ENCODE data around the gene TFCP2L1. TPM values are rescaled to one million over a fixed set of nuclear protein-coding genes. Genes with fewer than 3 reads are reported as not detected.

Gene TFCP2L1
- total RNA-seq, 3 donors from 2014 or later = 0.03 to 0.08 (median 0.05) TPM

DNA sequence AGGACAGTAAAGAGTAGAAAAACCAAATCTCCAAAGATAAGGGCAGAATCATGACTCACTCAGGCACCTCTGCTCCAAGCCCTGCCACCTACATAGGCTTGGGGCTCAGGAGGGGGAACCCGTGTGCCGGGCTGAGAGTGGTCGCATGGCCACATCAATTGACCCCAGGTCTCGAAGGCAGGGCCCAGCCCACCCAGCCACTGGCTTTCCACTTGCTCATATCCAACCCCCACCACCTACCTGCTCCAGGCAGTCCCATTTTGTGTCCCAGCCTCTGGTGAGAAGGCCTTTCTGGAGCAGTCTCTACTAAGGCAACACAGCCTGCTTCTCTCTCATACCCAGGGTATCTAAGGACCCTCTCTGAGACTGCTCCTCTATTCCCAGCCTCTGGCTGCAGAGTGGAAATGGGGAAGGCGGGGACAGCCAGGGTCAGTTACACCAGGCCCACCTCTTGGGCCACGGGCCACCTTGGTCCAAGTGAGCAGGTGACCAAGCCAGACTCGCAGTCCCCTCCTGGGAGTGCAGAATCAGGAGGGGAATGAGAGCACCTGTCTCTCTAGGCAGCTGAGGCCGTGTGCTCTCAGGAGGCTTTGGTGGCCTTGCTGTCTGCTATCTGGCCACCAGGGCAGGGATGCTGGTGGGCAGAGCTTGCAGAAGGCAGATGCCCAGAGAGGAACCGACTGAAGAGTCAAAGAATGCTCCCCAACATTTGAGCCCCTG is 20.8 kb downstream of the TFCP2L1 start:
- Mint-ChIP-seq H3K27me3 (ENCODE audit: low read depth) (peaks cover 2% of the 10 kb centered on the region), H3K9me3 (no peaks in the 10 kb centered on the region), H3K4me3 (no peak overlapping the region), H3K36me3 (ENCODE audit: insufficient read depth) (no peaks in the 10 kb centered on the region), H3K4me1 (ENCODE audit: low read depth) (no peaks in the 10 kb centered on the region)
- ATAC-seq = no peak
- no peak for DNase-seq

DNA sequence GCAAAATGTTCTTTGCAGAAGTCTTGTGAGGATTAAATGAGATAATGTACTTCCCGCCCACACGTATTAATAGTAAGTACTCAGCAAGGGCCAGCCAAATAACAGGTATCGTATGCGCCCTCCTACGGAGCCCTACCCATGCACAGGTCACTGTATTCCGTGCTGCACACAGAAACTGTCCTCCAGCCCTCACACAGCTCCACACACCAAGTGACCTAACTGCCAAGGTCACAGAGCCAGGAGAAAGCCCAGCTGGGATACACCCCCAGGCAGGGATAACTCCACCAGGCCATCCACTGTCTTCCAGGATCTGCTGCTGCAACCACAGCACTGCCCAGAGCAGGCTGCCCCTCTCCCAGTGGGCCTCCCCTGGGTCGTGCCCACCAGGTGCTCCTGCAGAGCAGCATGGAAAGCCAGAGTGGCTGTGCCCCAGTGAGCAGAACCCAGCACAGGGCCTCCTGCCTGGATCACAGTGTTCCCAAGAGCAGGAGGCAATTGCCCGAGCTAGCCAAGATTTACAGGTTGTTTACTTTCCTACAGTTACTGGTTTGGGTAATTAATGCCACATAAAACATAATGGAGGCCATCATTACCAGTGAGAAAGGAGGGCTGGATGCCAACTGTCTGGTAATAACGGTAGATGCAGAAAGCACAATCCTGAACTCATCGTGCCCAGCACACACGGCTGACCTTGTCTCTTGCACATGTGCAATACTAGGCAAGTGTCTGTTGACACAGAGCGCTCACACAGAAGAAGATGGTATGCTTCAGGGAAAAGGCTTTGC is 24.4 kb downstream of the TFCP2L1 start:
- ATAC-seq (no peak), DNase-seq (no peak)
- Mint-ChIP-seq H3K27me3 (ENCODE audit: low read depth) (peaks cover 8% of the 10 kb centered on the region), H3K9me3 (no peaks in the 10 kb centered on the region), H3K4me1 (ENCODE audit: low read depth) (no peaks in the 10 kb centered on the region), H3K4me3 (no peak overlapping the region), H3K36me3 (ENCODE audit: insufficient read depth) (no peaks in the 10 kb centered on the region)

GRCh38 chr2:121258051-121258450 is 27.0 kb downstream of the TFCP2L1 start:
- DNase-seq = no peak
- ATAC-seq = no peak
- no peaks in the 10 kb centered on the region for H3K36me3 Mint-ChIP-seq (ENCODE audit: insufficient read depth)
- no peaks in the 10 kb centered on the region for H3K9me3 Mint-ChIP-seq
- no peak overlapping the region for H3K4me3 Mint-ChIP-seq
- H3K27me3 Mint-ChIP-seq (ENCODE audit: low read depth) = peaks cover 6% of the 10 kb centered on the region
- H3K4me1 Mint-ChIP-seq (ENCODE audit: low read depth) = no peaks in the 10 kb centered on the region

DNA sequence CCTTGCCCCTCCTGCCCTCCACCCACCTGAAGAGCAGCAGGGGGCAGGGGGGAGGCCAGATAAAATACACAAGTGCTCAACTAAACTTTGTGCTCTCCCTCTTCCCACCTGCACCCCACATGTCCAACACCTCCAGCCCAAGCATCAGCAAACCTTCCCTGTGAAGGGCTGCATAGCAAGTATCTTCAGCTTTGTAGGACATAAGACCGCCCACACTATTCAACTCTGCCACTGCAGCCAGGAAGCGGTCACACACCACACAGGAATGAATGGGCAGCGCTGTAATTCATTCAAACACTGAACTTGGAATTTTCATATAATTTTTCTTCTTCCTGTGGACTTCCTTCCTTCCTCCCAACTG is 27.5 kb downstream of the TFCP2L1 start:
- Mint-ChIP-seq H3K9me3 (no peaks in the 10 kb centered on the region), H3K4me1 (ENCODE audit: low read depth) (no peaks in the 10 kb centered on the region), H3K27me3 (ENCODE audit: low read depth) (peaks cover 6% of the 10 kb centered on the region), H3K4me3 (no peak overlapping the region), H3K36me3 (ENCODE audit: insufficient read depth) (no peaks in the 10 kb centered on the region)
- DNase-seq = no peak
- ATAC-seq = no peak

GRCh38 chr2:121256720-121257479 is 28.1 kb downstream of the TFCP2L1 start:
- Mint-ChIP-seq H3K4me1 (ENCODE audit: low read depth) (no peaks in the 10 kb centered on the region), H3K4me3 (no peak overlapping the region), H3K36me3 (ENCODE audit: insufficient read depth) (no peaks in the 10 kb centered on the region), H3K9me3 (no peaks in the 10 kb centered on the region), H3K27me3 (ENCODE audit: low read depth) (peaks cover 6% of the 10 kb centered on the region)
- peak in 1 of 2 donors; percentile 14 for ATAC-seq
- DNase-seq = no peak

DNA sequence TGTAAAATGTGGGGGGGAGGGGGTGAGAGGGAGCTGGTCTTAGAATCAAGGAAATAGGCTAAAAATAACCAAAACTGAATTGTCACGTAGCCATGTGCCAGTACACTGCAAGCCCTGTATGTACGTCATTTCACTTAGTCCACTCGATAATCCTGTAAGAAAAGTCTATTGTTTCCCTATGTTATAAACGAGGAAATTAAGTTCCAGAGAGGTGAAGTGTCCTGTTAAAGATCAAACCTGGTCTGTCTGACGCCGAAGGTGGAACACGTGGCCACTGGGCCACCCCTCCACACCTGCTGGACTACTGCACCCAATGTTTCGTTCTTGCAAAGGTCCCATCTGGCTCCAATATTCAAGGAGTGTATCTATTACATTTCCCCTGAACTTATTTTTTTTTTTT is 29.6 kb downstream of the TFCP2L1 start:
- Mint-ChIP-seq H3K36me3 (ENCODE audit: insufficient read depth) (no peaks in the 10 kb centered on the region), H3K9me3 (no peaks in the 10 kb centered on the region), H3K4me1 (ENCODE audit: low read depth) (no peaks in the 10 kb centered on the region), H3K4me3 (no peak overlapping the region), H3K27me3 (ENCODE audit: low read depth) (peaks cover 6% of the 10 kb centered on the region)
- DNase-seq (no peak), ATAC-seq (no peak)

GRCh38 chr2:121254748-121255147 is 30.3 kb downstream of the TFCP2L1 start:
- DNase-seq (no peak), ATAC-seq (no peak)
- Mint-ChIP-seq H3K36me3 (ENCODE audit: insufficient read depth) (no peaks in the 10 kb centered on the region), H3K9me3 (no peaks in the 10 kb centered on the region), H3K4me1 (ENCODE audit: low read depth) (no peaks in the 10 kb centered on the region), H3K4me3 (no peak overlapping the region), H3K27me3 (ENCODE audit: low read depth) (peaks cover 6% of the 10 kb centered on the region)

DNA sequence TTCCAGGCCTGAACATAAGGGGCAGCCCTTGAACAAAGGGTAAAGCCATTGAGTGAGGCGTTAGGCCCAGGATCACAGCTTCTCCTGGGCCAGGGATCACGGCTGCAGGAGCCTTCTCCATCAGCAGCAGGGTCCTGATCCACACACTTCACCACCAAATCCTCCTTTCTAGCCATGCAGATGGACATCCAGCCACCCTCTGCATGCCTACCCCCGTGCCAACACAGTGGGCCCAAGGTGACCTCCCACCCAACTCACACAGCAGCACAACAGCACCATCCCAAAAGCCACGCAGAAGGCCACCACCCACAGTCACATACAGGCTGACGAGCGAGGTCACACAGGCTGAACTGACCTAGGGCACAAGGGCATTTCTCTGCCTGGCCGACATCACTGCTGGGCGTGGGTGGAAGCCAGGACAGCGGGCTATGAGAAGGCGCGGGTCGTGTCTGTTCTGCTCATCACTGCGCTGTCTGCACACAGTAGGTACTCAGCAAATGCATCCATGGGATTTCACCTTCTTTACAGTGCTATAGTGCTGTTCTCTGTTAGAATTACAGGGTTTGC is 31.2 kb downstream of the TFCP2L1 start:
- Mint-ChIP-seq H3K4me1 (ENCODE audit: low read depth) (no peaks in the 10 kb centered on the region), H3K27me3 (ENCODE audit: low read depth) (peaks cover 6% of the 10 kb centered on the region), H3K9me3 (no peaks in the 10 kb centered on the region), H3K4me3 (no peak overlapping the region), H3K36me3 (ENCODE audit: insufficient read depth) (no peaks in the 10 kb centered on the region)
- no peak for DNase-seq
- ATAC-seq = no peak

GRCh38 chr2:121253021-121253673 is 31.9 kb downstream of the TFCP2L1 start:
- no peak for DNase-seq
- Mint-ChIP-seq H3K36me3 (ENCODE audit: insufficient read depth) (no peaks in the 10 kb centered on the region), H3K9me3 (no peaks in the 10 kb centered on the region), H3K4me1 (ENCODE audit: low read depth) (no peaks in the 10 kb centered on the region), H3K4me3 (no peak overlapping the region), H3K27me3 (ENCODE audit: low read depth) (peaks cover 6% of the 10 kb centered on the region)
- no peak for ATAC-seq

GRCh38 chr2:121251497-121251896 is 33.5 kb downstream of the TFCP2L1 start:
- ATAC-seq = no peak

DNA sequence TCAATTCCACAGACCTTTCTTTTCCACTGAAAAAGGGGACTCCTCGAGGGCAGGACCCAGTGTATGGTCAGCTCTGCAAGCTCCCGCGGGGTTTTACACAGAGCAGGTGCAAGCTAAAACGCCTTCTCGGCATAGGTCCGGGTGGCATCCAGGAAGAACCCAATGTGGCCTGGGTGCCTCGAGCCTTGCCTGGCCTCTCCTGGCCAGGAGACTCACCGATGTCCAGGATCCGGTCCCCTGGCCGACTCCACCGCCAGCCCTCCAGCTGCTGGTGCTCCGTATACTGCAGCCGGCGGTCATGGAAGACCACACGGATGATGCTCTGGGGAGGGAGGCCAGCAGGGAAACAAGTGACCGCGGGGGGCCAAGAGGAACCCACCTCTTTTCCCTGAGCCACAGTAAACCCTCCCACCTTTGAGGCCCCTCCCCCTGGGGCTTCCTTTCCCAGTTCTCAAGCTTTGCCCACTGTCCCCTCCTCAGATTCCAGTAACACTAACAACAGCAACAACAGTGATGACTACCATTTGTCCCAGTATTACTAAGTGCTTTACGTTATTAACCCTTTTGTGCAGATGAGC is 36.1 kb downstream of the TFCP2L1 start:
- H3K4me1 Mint-ChIP-seq (ENCODE audit: low read depth) = no peaks in the 10 kb centered on the region
- no peaks in the 10 kb centered on the region for H3K27me3 Mint-ChIP-seq (ENCODE audit: low read depth)
- no peak overlapping the region for H3K4me3 Mint-ChIP-seq
- no peaks in the 10 kb centered on the region for H3K36me3 Mint-ChIP-seq (ENCODE audit: insufficient read depth)
- H3K9me3 Mint-ChIP-seq = no peaks in the 10 kb centered on the region
- no peak for ATAC-seq
- DNase-seq = no peak

More at GRCh38 chr2:121251497-121251896, 33.5 kb downstream of the TFCP2L1 start:
- H3K27me3 Mint-ChIP-seq (ENCODE audit: low read depth) = peaks cover 3% of the 10 kb centered on the region
- no peak overlapping the region for H3K4me3 Mint-ChIP-seq
- no peaks in the 10 kb centered on the region for H3K9me3 Mint-ChIP-seq
- H3K4me1 Mint-ChIP-seq (ENCODE audit: low read depth) = no peaks in the 10 kb centered on the region
- no peak for DNase-seq
- H3K36me3 Mint-ChIP-seq (ENCODE audit: insufficient read depth) = no peaks in the 10 kb centered on the region

- H3K36me3 Mint-ChIP-seq (ENCODE audit: insufficient read depth) = no peaks in the 10 kb centered on the region
- no peak overlapping the region for H3K4me3 Mint-ChIP-seq
- no peak for ATAC-seq
- DNase-seq = no peak
- no peaks in the 10 kb centered on the region for H3K9me3 Mint-ChIP-seq
- H3K4me1 Mint-ChIP-seq (ENCODE audit: low read depth) = no peaks in the 10 kb centered on the region
- no peaks in the 10 kb centered on the region for H3K27me3 Mint-ChIP-seq (ENCODE audit: low read depth)
Measured at GRCh38 chr2:121247971-121248370, 37.0 kb downstream of the TFCP2L1 start.

GRCh38 chr2:121247534-121247933 is 37.5 kb downstream of the TFCP2L1 start:
- Mint-ChIP-seq H3K36me3 (ENCODE audit: insufficient read depth) (no peaks in the 10 kb centered on the region), H3K4me3 (no peak overlapping the region), H3K9me3 (no peaks in the 10 kb centered on the region), H3K27me3 (ENCODE audit: low read depth) (no peaks in the 10 kb centered on the region), H3K4me1 (ENCODE audit: low read depth) (no peaks in the 10 kb centered on the region)
- DNase-seq (no peak), ATAC-seq (no peak)
